ENCODE data around the gene DDC.

DNA sequence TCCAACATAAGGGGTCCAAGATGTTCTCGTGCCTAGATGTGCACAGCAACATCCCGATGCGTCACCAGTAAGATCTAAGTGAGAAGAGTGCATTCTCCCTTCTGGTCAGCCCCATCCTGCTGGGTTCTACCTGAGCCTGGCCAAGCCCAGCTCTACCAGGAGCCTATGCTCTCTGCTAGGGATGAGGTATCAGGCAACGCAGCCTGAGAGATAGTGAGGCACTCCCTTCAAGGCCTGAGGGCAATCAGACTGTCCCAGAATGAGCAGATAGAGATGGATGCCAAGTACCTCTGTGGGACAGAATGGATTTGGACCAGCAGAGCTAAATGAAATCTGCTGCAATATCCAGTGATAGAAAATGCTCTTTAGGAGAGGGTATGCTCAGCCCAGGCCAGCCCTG lies 26.7 kb downstream of the DDC start:
- TF ChIP-seq, protein P1, sequence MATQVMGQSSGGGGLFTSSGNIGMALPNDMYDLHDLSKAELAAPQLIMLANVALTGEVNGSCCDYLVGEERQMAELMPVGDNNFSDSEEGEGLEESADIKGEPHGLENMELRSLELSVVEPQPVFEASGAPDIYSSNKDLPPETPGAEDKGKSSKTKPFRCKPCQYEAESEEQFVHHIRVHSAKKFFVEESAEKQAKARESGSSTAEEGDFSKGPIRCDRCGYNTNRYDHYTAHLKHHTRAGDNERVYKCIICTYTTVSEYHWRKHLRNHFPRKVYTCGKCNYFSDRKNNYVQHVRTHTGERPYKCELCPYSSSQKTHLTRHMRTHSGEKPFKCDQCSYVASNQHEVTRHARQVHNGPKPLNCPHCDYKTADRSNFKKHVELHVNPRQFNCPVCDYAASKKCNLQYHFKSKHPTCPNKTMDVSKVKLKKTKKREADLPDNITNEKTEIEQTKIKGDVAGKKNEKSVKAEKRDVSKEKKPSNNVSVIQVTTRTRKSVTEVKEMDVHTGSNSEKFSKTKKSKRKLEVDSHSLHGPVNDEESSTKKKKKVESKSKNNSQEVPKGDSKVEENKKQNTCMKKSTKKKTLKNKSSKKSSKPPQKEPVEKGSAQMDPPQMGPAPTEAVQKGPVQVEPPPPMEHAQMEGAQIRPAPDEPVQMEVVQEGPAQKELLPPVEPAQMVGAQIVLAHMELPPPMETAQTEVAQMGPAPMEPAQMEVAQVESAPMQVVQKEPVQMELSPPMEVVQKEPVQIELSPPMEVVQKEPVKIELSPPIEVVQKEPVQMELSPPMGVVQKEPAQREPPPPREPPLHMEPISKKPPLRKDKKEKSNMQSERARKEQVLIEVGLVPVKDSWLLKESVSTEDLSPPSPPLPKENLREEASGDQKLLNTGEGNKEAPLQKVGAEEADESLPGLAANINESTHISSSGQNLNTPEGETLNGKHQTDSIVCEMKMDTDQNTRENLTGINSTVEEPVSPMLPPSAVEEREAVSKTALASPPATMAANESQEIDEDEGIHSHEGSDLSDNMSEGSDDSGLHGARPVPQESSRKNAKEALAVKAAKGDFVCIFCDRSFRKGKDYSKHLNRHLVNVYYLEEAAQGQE (IDR thresholded peaks at IDR 0.05; ENCODE audit: low read depth) = no peak
- no peak for TF ChIP-seq EGR1 (IDR thresholded peaks at IDR 0.05)
